Progenitor cell of endocrine pancreas (in vitro differentiated cells): ENCODE results near the gene OXCT2. TPM values are rescaled to one million over a fixed set of nuclear protein-coding genes. Genes with fewer than 3 reads are reported as not detected.
"Not testable (repeated sequence)": the region's sequence is repeated elsewhere in the genome, so short reads cannot be mapped to it uniquely, and the experiment has no call there.

ENCODE experiments used
- DNase-seq: peaks from one replicate; pipeline ENCODE4 v3.0.0; 2021; ENCODE audit warnings: low spot score; ENCODE audit not compliant: unreplicated experiment
- H3K27ac Mint-ChIP-seq: 2 replicates; pipeline ENCODE4 v1.8.0; 2021; ENCODE audit warnings: mild to moderate bottlenecking, moderate library complexity, mixed read lengths
- H3K27me3 Mint-ChIP-seq: 2 replicates; pipeline ENCODE4 v1.8.0; 2021; ENCODE audit warnings: mixed read lengths
- H3K36me3 Mint-ChIP-seq: 2 replicates; pipeline ENCODE4 v1.8.0; 2022; ENCODE audit warnings: mixed read lengths; ENCODE audit not compliant: insufficient read depth
- H3K4me1 Mint-ChIP-seq: 2 replicates; pipeline ENCODE4 v1.8.0; 2021; ENCODE audit warnings: low read depth, mixed read lengths
- H3K4me3 Mint-ChIP-seq: 2 replicates; pipeline ENCODE4 v1.8.0; 2021; ENCODE audit warnings: low read depth, mild to moderate bottlenecking, moderate library complexity, mixed read lengths
- H3K9me3 Mint-ChIP-seq: 2 replicates; pipeline ENCODE4 v1.8.0; 2021; ENCODE audit warnings: low read depth, mixed read lengths
- CTCF ChIP-seq: fragments of 200-600 bp; sonication (generic); IDR thresholded peaks from one replicate; pipeline ENCODE4 v1.5.0; 2021; ENCODE audit warnings: antibody characterized with exemption, mild to moderate bottlenecking; ENCODE audit not compliant: unreplicated experiment
- total RNA-seq: library from RNA; stranded (reverse); gene quantifications from 2 replicates; pipeline ENCODE4 v1.2.1, GENCODE V29; 2021

The OXCT2 gene
- total RNA-seq, 1 donor from 2014 or later, result not detected

- peak overlapping the region; percentile 57 for H3K4me3 Mint-ChIP-seq
- not testable (repeated sequence) for DNase-seq, H3K27me3 Mint-ChIP-seq, H3K27ac Mint-ChIP-seq, H3K36me3 Mint-ChIP-seq, H3K4me1 Mint-ChIP-seq, H3K9me3 Mint-ChIP-seq
Observed at GRCh38 chr1:39770100-39771021, 787 bp downstream of the OXCT2 start.

GRCh38 chr1:39769502-39769901, 1.6 kb downstream of the OXCT2 start:
- not testable (repeated sequence) for DNase-seq, H3K27me3 Mint-ChIP-seq, H3K4me3 Mint-ChIP-seq, H3K27ac Mint-ChIP-seq, H3K36me3 Mint-ChIP-seq, H3K9me3 Mint-ChIP-seq, H3K4me1 Mint-ChIP-seq

GRCh38 chr1:39766466-39766865, 4.7 kb downstream of the OXCT2 start:
- H3K36me3 Mint-ChIP-seq, H3K27me3 Mint-ChIP-seq, H3K4me3 Mint-ChIP-seq, H3K9me3 Mint-ChIP-seq, H3K27ac Mint-ChIP-seq, DNase-seq, H3K4me1 Mint-ChIP-seq: not testable (repeated sequence)

GRCh38 chr1:39764512-39764911, 6.6 kb downstream of the OXCT2 start:
- H3K27me3 Mint-ChIP-seq, H3K4me3 Mint-ChIP-seq, DNase-seq, H3K36me3 Mint-ChIP-seq, H3K27ac Mint-ChIP-seq, H3K4me1 Mint-ChIP-seq, H3K9me3 Mint-ChIP-seq: not testable (repeated sequence)

GRCh38 chr1:39763619-39764374, 7.4 kb downstream of the OXCT2 start:
- not testable (repeated sequence) for H3K4me1 Mint-ChIP-seq, H3K27me3 Mint-ChIP-seq, H3K36me3 Mint-ChIP-seq, H3K9me3 Mint-ChIP-seq, H3K27ac Mint-ChIP-seq, H3K4me3 Mint-ChIP-seq, DNase-seq

- Mint-ChIP-seq H3K9me3 (no peaks in the 10 kb centered on the region), H3K36me3 (peaks cover 3% of the 10 kb centered on the region), H3K4me1 (peaks cover 2% of the 10 kb centered on the region), H3K4me3 (no peak overlapping the region), H3K27me3 (no peaks in the 10 kb centered on the region), H3K27ac (no peak overlapping the region)
- DNase-seq, result no peak
- TF ChIP-seq CTCF, result no peak
Observed at GRCh38 chr1:39762550-39763540, 8.3 kb downstream of the OXCT2 start.

- H3K4me1 Mint-ChIP-seq, result peaks cover 2% of the 10 kb centered on the region
- no peaks in the 10 kb centered on the region for H3K9me3 Mint-ChIP-seq
- TF ChIP-seq CTCF, result no peak
- no peak overlapping the region for H3K4me3 Mint-ChIP-seq
- no peaks in the 10 kb centered on the region for H3K27me3 Mint-ChIP-seq
- DNase-seq, result no peak
- H3K27ac Mint-ChIP-seq, result no peak overlapping the region
- H3K36me3 Mint-ChIP-seq, result peaks cover 10% of the 10 kb centered on the region
Observed at GRCh38 chr1:39761557-39762260, 9.4 kb downstream of the OXCT2 start.
